SK-N-SH treated with all-trans-retinoic acid at 6 μM for 48 hours (cell line): Measurements from ENCODE around the gene KRT74.

Source experiments
- ISL1 ChIP-seq: fragments of 250-450 bp; sonication (Bioruptor Pico); IDR thresholded peaks from 2 replicates; pipeline ENCODE4 v2.1.2; 2022; ENCODE audit warnings: mild to moderate bottlenecking, moderate library complexity
- PPARA ChIP-seq: fragments of 250-450 bp; sonication (Bioruptor Pico); IDR thresholded peaks from 2 replicates; pipeline ENCODE4 v1.5.0; 2020; ENCODE audit warnings: mild to moderate bottlenecking, borderline replicate concordance

DNA sequence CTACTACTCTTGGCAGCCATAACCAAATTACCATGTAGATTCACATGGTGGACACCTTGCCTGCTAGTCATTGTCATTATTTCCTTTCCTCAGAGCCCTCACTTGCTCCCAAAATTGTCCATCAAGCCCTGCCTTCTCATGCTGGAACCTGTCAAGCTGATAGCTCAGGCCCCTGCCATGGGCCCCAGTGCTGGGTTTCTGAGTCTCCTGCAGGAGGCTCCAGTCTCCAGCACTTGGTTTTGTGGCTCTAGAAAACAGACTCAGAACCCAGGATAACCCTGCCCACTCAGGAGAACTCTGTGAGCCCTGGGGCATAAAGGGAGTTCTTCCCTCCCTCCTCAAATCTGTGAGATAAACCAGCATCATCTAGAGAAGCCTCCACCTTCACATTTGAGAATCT lies 31.5 kb downstream of the KRT74 start:
- TF ChIP-seq PPARA = no peak
- no peak for TF ChIP-seq ISL1
